Activated CD8-positive, alpha-beta T cell treated with anti-CD3 and anti-CD28 coated beads for 36 hours (primary cell): ENCODE data around the gene OARD1. TPM values are rescaled to one million over a fixed set of nuclear protein-coding genes. Genes with fewer than 3 reads are reported as not detected.

Source experiments
- ATAC-seq: fragments of 200-7000 bp; cut with Tn5 transposase; one replicate; pipeline ENCODE4 v1.10.0; 2021; ENCODE audit warnings: mild to moderate bottlenecking, moderate library complexity
- CTCF ChIA-PET: fragments of 350-600 bp; sonication (Branson Sonifier 250); formaldehyde crosslinking; loops from one replicate; lab custom pipeline; 2021; ENCODE audit warnings: antibody characterized with exemption; lab: Charles Lee
- POLR2A ChIA-PET: fragments of 350-600 bp; sonication (Branson Sonifier 250); formaldehyde crosslinking; loops from one replicate; lab custom pipeline; 2021; ENCODE audit warnings: antibody characterized with exemption; lab: Charles Lee
- DNase-seq: peaks from one replicate; pipeline ENCODE4 v3.0.0-alpha.2; 2020
- H3K27ac Mint-ChIP-seq: one replicate; pipeline ENCODE4 v1.8.0; 2021; ENCODE audit warnings: mild to moderate bottlenecking, mixed read lengths
- H3K27me3 Mint-ChIP-seq: one replicate; pipeline ENCODE4 v1.8.0; 2021; ENCODE audit warnings: mixed read lengths
- H3K36me3 Mint-ChIP-seq: one replicate; pipeline ENCODE4 v1.8.0; 2021; ENCODE audit warnings: low read depth, mixed read lengths
- H3K4me1 Mint-ChIP-seq: one replicate; pipeline ENCODE4 v1.8.0; 2021; ENCODE audit warnings: low read depth, mixed read lengths
- H3K4me3 Mint-ChIP-seq: one replicate; pipeline ENCODE4 v1.8.0; 2021; ENCODE audit warnings: mild to moderate bottlenecking, moderate library complexity, mixed read lengths
- H3K9me3 Mint-ChIP-seq: one replicate; pipeline ENCODE4 v1.8.0; 2021; ENCODE audit warnings: mixed read lengths
- CTCF ChIP-seq: fragments of 200-600 bp; IDR thresholded peaks from one replicate; pipeline ENCODE4 v1.8.0; 2022; ENCODE audit warnings: antibody characterized with exemption, mild to moderate bottlenecking
- intact Hi-C: fragments of 100-400 bp; cut with micrococcal nuclease; formaldehyde crosslinking; loops from one replicate; pipeline ENCODE4 v1.10.0; 2022
- total RNA-seq, 2 experiments: library from RNA; stranded (reverse); gene quantifications; one replicate each; pipeline ENCODE4 v1.2.3, GENCODE V29; 2021

The OARD1 gene
- total RNA-seq, 2 experiments from 2014 or later = 45.8 to 48.4 TPM

DNA sequence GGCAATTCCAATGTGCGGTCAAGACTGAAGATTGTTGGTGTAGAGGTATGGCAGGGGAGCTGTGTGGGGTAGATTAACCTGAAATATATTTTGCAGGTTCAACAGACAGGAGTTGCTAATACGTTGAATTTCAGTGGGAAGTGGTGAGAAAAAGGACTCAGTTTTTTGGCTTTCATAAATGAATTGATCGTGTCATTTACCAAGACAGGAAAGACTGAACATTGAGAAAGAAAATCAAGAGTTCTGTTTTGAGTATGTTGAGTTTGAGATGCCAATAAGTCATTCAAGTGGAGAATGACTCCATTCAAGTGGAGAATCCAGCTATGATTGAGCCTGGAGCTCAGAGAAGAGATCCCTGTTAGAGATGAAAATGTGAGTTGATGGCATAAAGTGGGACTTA is 31.7 kb upstream of the OARD1 start:
- peaks cover 22% of the 10 kb centered on the region for H3K36me3 Mint-ChIP-seq
- POLR2A ChIA-PET = no interaction called here
- no peak overlapping the region for H3K4me3 Mint-ChIP-seq
- DNase-seq (no peak), ATAC-seq (no peak)
- intact Hi-C loops = no loop called here
- CTCF ChIA-PET = interaction anchor here (1.0 to 2.5 kb wide), 6 partner anchors 10 to 88 kb away, joined by 3 to 11 read pairs (median 4); partner anchors contain the start of gene UNC5CL
- no peak for TF ChIP-seq CTCF
- no peaks in the 10 kb centered on the region for H3K27me3 Mint-ChIP-seq
- no peak overlapping the region for H3K27ac Mint-ChIP-seq
- H3K4me1 Mint-ChIP-seq = peaks cover 4% of the 10 kb centered on the region
- H3K9me3 Mint-ChIP-seq = no peaks in the 10 kb centered on the region

GRCh38 chr6:41100871-41101287 is 28.7 kb upstream of the OARD1 start:
- TF ChIP-seq CTCF = no peak
- ATAC-seq (no peak), DNase-seq (no peak)
- Mint-ChIP-seq H3K4me3 (no peak overlapping the region), H3K36me3 (peaks cover 46% of the 10 kb centered on the region), H3K27ac (no peak overlapping the region), H3K9me3 (no peaks in the 10 kb centered on the region), H3K27me3 (no peaks in the 10 kb centered on the region), H3K4me1 (peaks cover 7% of the 10 kb centered on the region)
- CTCF ChIA-PET = interaction anchor here (1.0 kb wide), 1 partner anchor 44 kb away, joined by 4 read pairs; no protein-coding TSS in a partner anchor
- POLR2A ChIA-PET = no interaction called here
- intact Hi-C loops = no loop called here

DNA sequence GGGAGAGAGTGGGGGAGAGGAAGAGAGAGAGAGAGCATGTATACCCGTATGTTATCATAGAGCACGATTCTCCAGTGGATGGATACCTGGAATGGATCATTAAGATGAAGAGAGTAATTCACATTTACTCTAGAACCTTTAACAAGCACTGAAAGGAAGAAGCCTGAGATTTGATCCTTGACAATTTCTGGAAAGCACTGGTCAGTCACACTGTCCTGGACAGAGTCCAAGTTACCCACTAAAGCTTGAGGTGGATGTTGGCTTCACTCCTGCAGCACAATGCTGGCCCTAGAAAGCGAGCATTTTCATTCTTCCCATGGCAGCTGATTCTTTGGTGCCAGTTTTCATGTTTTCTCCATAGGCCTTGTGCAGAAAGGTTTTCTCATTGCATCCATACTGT is 26.2 kb upstream of the OARD1 start:
- peaks cover 61% of the 10 kb centered on the region for H3K36me3 Mint-ChIP-seq
- no peaks in the 10 kb centered on the region for H3K27me3 Mint-ChIP-seq
- POLR2A ChIA-PET = interaction anchor here (1.1 kb wide), 1 partner anchor 69 kb away, joined by 3 read pairs; no protein-coding TSS in a partner anchor
- ATAC-seq = no peak
- no peak for DNase-seq
- no peak overlapping the region for H3K27ac Mint-ChIP-seq
- no peaks in the 10 kb centered on the region for H3K9me3 Mint-ChIP-seq
- H3K4me3 Mint-ChIP-seq = no peak overlapping the region
- TF ChIP-seq CTCF = no peak
- CTCF ChIA-PET = no interaction called here
- H3K4me1 Mint-ChIP-seq = peaks cover 7% of the 10 kb centered on the region
- intact Hi-C loops = no loop called here

- Mint-ChIP-seq H3K36me3 (peaks cover 63% of the 10 kb centered on the region), H3K4me1 (peaks cover 7% of the 10 kb centered on the region), H3K27me3 (no peaks in the 10 kb centered on the region), H3K27ac (no peak overlapping the region), H3K9me3 (no peaks in the 10 kb centered on the region), H3K4me3 (no peak overlapping the region)
- DNase-seq (no peak), ATAC-seq (no peak)
- intact Hi-C loops = no loop called here
- CTCF ChIA-PET = no interaction called here
- POLR2A ChIA-PET = interaction anchor here (1.1 kb wide), 1 partner anchor 68 kb away, joined by 3 read pairs; no protein-coding TSS in a partner anchor
- TF ChIP-seq CTCF = no peak
Measured at GRCh38 chr6:41097467-41098090, 25.4 kb upstream of the OARD1 start.

DNA sequence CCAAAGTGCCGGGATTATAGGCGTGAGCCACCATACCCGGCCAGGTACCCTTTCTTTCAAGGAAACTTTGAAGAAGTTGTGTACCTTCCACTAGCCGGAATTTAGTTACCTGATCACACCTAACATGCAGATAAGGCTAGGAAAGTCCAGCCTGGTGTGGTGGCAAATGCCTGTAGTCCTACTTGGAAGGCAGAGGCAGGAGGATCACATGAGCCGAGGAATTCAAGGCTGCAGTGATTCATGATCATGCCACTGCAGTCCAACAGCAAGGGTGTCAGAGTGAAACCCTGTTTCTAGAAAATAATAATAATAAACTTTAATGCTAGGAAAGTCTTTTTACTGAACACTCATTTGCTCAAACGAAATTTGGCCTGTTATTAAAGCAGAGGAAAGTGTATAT is 21.6 kb upstream of the OARD1 start:
- no peak for DNase-seq
- Mint-ChIP-seq H3K4me3 (no peak overlapping the region), H3K9me3 (no peaks in the 10 kb centered on the region), H3K4me1 (peaks cover 3% of the 10 kb centered on the region), H3K27me3 (no peaks in the 10 kb centered on the region), H3K36me3 (peaks cover 64% of the 10 kb centered on the region), H3K27ac (no peak overlapping the region)
- no peak for ATAC-seq
- TF ChIP-seq CTCF = no peak
- CTCF ChIA-PET = interaction anchor here (2.2 to 2.8 kb wide), 3 partner anchors 10 to 241 kb away, joined by 6 to 11 read pairs (median 11); no protein-coding TSS in a partner anchor
- POLR2A ChIA-PET = no interaction called here
- intact Hi-C loops = no loop called here
